ENCODE measurements around the gene AMBP.

DNA sequence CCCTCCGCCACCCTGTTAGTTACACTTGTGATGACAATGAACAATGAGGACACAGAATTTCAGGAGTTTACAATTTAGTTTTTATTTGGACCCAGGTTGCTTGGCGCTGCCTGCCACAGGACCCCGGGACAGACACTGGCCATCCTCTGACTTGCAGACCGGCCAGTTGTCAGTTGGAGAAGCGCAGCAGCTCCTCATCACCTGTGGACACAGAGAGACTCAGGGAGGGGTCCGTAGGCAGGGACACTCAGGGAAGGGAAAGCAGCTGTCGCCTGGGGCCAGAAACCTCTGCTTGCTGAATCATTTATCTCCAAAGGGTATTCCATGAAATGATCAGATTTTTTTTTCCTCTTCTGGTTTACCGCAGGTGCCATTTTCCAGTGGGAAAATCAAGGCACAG, 18.0 kb downstream of the AMBP start:
- TF ChIP-seq POLR2A (IDR thresholded peaks at IDR 0.05; ENCODE audit: low read length) (no peak), BHLHE40 (IDR thresholded peaks at IDR 0.05; ENCODE audit: low read depth, low read length) (no peak), ZSCAN20 (CRISPR knock-in tag; IDR thresholded peaks at IDR 0.05) (no peak), CEBPB (IDR thresholded peaks at IDR 0.05) (no peak), RAD21 (conservative IDR thresholded peaks at IDR 0.05 in 1 of 2, IDR thresholded peaks at IDR 0.05 in 1 of 2) (no peak)
- TF ChIP-seq, protein P1, sequence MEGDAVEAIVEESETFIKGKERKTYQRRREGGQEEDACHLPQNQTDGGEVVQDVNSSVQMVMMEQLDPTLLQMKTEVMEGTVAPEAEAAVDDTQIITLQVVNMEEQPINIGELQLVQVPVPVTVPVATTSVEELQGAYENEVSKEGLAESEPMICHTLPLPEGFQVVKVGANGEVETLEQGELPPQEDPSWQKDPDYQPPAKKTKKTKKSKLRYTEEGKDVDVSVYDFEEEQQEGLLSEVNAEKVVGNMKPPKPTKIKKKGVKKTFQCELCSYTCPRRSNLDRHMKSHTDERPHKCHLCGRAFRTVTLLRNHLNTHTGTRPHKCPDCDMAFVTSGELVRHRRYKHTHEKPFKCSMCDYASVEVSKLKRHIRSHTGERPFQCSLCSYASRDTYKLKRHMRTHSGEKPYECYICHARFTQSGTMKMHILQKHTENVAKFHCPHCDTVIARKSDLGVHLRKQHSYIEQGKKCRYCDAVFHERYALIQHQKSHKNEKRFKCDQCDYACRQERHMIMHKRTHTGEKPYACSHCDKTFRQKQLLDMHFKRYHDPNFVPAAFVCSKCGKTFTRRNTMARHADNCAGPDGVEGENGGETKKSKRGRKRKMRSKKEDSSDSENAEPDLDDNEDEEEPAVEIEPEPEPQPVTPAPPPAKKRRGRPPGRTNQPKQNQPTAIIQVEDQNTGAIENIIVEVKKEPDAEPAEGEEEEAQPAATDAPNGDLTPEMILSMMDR (IDR thresholded peaks at IDR 0.05) = no peak

All from A549 (cell line).